Urothelium cell line (cell line): Measurements from ENCODE around the gene ADAMTS16.
A peak's percentile ranks its signal among the peaks of the same experiment; 100 is the strongest.

Experiments used
- DNase-seq: peaks from one replicate; pipeline ENCODE4 v3.0.0; 2011; ENCODE audit warnings: low spot score, mixed read lengths
- FAIRE-seq: peaks from 2 replicates; lab custom pipeline; 2011; peaks lifted over from hg19 to GRCh38; lab: Jason Lieb, UNC

The ADAMTS16 gene

GRCh38 chr5:5140479-5141338 is 579 bp downstream of the ADAMTS16 start:
- FAIRE-seq, result no peak
- DNase-seq, result peak; percentile 21

DNA sequence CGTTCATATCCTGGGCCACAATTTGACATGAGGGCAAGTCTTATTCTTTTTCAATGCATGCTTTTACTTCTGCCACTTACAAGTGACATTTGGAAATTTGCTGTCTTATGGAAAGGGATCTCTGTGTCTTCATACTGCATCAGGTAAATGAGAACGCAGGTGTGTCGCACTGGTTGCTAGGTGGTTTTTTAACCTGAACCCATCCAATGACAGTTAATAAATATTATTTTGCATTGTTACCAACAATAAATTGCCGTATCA is 1.1 kb downstream of the ADAMTS16 start:
- DNase-seq, result no peak
- FAIRE-seq, result no peak

DNA sequence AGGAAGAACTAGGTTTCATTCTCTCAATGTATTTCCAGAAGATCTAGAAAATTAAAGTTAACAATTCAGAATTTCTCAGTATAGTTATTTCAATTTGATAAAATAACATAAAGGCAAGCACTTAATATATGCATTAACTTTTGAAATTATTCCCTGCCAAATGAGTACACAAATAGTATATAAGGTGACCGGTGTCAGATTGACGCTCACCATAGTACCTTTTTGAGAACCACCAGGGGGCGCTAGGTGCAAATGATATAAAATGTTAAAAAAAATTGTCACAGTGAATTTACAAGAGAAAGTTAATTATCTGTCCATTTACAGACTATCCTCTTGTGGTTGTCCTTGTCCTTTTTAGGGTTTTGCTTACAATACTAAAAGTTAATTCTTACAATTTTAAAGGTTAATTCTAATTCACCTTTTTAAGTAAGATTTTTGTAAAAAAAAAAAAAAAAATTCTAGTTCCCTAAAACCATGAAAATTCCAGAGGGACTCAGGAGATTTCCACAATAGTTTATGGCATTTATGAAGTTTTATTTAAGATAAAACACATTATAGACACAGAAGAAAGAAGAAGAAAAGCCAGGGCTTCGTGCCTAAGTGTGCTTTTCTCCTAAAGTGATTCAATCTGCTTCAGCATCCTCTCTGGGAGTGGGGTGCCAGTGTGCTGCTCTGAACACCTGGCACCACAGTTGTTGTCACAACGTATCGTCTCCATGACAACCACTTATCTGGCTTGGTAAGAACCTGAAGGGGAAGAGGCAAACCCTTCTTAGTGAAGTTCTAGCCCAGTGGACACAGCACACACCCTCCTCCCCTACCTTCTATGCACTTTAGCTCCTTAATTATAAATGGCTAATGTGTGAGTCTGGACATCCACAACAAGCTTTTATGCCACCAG is 1.7 kb downstream of the ADAMTS16 start:
- DNase-seq (peak; percentile 33), FAIRE-seq (no peak)

DNA sequence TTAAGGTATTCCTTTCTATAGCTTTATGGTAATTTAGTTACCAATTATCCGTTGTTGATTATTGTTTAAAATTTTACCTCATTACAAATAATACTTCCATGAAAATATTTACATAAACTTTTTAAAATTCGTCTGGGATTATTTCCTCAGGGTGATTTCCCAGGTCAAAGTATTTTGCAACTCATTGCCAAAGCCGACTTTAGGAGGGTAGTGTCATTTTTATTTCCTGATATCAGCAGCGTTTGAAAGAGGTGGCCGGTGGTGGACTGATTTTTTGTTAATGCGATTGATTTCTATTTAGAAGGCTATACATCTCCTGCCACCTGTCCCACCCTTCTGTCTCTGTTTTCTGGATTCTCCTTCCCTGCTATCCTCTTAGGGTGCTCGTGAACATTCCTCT is 4.3 kb downstream of the ADAMTS16 start:
- no peak for DNase-seq
- FAIRE-seq, result no peak

DNA sequence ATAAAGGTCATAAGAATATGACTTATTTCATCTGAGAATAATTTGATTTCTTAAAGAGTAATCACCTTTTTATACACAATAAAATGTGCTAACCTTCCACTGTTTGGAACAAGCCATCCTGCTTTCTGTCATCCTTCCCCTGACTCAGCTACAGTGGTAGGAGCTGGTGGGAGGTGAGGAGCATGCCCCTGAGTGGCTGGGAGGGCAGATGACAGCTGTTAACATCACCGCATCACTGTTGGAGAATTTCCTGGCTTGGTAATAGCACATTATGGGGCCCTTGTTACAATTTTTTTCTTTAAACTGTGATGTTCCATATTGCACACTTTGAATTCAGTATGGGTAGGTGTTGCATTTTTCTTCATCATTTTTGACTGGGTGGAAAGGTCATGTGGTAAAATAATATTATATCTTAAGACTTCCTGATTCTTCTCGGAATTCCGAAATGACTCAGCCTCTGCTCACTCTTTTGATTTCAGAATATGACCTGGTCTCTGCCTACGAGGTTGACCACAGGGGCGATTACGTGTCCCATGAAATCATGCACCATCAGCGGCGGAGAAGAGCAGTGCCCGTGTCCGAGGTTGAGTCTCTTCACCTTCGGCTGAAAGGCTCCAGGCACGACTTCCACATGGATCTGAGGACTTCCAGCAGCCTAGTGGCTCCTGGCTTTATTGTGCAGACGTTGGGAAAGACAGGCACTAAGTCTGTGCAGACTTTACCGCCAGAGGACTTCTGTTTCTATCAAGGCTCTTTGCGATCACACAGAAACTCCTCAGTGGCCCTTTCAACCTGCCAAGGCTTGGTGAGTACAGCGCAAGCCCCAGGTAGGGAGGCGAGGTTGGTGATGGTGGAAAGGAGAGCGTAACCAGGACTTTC is 5.8 kb downstream of the ADAMTS16 start:
- FAIRE-seq (peak; percentile 70), DNase-seq (peak; percentile 79)

DNA sequence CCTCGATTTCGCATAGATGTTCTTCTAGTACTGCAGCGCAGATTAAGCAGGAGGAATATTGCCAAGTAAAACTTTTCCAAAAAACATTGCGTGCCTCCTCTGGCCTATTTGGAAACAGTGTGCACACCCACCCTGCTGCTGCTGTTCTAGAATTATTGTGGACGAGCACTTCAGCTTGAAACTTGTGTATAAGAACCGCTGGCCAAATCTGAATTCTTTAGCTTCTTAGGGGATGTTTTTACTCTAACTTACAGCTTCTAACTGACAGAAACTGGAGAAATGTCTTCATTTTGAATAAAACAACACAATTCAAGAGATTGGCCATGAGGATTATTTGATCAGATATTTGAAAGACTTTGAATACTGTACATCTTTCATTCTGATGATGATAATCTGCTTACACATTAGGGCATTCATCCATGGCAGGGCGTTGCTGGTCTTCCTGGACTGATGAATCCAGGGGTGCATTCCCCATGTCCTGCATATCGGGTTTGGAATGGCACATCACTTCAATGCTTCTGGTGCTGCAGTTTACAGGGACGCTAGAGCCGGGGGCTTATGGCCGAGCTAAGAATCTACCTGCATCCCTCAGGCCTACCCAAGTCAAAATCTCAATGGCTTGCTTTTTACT is 6.5 kb downstream of the ADAMTS16 start:
- FAIRE-seq (peak; percentile 75), DNase-seq (no peak)

DNA sequence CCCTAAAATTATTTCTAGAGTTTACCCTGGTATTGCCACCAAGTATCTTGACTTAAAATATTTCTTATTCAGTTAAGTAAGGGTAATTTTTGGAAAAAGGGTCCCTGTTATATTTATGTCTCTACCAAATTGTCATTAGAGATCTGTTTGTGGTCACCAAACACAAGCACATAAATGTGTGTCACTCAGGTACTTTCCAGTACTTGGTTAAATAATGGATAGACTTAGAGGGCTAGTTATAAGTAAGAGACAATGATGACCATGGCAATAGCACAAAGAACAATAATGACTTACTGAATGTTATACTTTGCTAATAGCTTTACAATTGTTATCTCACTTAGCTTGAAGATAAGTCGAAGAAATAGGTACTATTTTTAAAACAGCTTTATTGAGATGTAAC is 9.0 kb downstream of the ADAMTS16 start:
- no peak for FAIRE-seq

DNA sequence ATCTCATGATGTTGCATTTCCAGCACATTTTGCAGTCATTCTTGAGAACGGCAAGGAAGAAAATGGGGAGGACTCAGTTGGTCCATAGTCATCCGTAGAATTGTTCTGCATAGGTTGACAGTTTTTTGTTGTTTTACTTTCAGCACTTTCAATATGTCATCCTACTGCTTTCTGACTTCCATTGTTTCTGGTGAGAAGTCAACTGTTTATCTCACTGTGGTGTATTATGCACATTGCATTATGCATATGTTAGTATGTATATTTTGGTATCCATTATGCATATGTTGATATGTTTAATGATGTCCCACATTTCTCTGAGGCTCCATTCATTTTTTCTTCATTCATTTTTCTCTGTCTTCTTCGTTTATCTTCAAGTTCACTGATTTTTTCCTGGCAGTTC is 10.5 kb downstream of the ADAMTS16 start:
- FAIRE-seq (peak; percentile 79), DNase-seq (no peak)

More for the DNA sequence above, 9.0 kb downstream of the ADAMTS16 start:
- no peak for DNase-seq

DNA sequence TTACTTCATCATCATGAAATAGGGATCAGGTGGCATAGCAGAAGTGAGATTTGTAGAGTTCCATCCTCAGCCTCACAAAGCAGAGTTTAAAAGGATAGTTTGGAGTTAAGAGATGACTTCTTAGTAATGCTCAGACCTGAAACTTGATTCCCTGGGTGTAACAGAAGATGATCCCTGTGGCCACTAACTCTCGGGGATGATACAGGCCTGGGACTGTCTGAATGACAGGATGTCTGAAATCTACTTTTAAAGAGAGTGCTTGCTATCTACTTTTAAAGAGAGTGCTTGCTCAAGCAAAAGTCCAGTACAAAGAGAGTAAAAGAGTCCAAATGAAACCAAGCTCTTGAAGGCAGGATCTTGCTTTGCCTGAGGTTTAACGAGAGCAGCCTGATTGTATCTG is 14.6 kb downstream of the ADAMTS16 start:
- no peak for DNase-seq
- FAIRE-seq, result no peak

DNA sequence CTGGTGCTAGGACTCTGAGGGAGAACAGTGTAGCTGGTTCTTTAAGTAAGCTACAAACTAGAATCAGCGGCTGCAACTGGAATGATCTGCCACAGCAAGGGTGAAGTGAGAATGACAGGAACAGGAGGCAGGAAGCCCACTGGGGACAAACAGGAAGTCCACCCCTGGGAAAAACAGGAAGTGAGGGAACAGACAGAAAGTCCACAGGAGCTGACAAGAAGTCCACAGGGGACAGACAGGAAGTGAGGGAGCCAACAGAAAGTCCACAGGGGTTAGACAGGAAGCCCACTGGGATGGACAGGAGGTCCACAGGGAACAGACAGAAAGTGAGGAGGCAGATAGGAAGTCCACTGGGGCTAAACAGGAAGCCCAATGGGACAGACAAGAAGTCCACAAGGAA is 15.5 kb downstream of the ADAMTS16 start:
- DNase-seq, result no peak
- FAIRE-seq, result no peak

DNA sequence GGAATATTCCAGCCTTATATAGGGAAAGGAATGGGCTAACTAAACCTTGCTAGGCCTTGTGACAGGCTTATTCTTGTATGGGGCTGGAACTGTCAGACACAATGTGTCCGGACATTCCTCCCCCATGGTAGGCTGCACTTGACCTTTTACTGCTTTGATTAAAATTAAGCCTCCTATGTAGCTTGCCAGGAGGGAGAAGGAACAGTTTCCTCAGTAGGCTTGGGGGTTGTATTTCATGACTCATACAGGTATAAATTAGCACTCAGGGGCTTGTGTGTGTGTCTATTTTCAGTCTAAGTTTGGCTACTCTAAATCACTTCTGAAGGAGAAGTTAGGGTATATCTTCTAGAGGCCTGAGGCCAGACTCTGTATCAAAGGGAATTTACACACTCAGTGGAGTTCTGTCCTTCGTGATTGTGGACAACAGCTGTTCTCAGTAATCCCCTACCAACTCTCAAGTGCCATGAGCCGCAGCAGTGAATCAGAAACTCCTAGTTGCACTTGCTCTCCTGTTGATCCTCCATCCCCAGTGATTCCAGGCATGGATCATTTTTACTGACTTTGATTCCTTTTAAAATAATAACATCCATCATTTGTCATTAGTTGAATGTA is 16.4 kb downstream of the ADAMTS16 start:
- FAIRE-seq, result no peak
- DNase-seq, result no peak

DNA sequence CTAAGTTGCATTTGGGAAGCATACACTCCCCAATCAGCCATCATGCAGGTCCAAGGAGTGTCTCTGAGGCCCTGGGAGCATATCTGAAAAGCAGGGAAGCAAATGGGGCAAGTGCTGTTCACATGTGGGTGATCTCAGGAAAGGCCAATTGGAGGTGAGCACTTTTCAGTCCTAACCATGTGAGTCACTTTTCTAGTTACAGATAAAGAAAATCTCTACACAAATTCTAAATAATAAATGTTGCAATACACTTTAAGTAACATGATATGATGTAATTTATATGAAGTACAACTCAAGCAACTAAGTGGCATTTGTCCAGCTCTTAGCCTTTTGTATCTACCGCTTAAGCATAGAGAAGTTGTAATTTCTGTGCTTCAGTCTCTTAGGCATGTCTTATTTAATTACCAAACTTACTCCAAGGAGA is 18.4 kb downstream of the ADAMTS16 start:
- DNase-seq (no peak), FAIRE-seq (no peak)

DNA sequence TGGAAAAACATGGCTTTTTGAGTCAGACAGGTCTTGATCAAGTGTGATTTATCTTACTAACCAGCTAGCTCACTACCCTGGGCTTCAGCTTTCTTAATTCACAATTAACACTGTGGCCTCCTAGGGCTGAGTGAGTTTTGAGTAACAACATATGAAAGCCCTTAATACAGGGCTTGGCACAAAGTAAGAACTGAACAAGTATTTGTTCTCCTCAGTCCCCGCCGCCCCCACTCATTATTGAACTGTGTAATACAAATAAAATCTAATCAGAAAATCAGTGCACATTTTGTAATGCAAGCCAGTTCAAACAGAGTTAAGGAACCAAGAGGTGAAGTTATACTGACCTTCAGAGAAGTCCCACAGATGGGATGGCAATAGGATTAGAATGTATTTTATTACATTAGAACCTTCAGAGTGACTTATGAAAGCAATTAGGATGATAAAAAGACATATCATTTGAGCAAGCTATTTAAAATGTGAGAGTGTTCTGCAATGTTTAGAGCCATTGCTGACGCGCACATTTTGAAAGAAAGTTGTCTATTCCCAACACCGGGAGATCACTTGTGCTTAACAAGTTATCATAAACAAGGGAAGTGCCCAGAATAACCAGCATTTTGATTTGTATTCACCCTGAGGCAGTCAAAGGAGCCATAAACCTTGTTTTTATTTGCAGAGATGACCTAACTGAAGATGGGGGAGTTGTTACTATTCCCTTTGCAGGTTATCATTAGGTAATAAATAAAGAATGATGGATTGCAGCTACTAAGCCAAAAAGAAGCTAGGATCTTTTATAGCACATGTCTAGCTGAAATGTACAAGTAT is 19.4 kb downstream of the ADAMTS16 start:
- DNase-seq (no peak), FAIRE-seq (no peak)

- DNase-seq, result no peak
- peak; percentile 20 for FAIRE-seq
These were observed 24.0 kb downstream of the ADAMTS16 start for GRCh38 chr5:5164163-5164562.

DNA sequence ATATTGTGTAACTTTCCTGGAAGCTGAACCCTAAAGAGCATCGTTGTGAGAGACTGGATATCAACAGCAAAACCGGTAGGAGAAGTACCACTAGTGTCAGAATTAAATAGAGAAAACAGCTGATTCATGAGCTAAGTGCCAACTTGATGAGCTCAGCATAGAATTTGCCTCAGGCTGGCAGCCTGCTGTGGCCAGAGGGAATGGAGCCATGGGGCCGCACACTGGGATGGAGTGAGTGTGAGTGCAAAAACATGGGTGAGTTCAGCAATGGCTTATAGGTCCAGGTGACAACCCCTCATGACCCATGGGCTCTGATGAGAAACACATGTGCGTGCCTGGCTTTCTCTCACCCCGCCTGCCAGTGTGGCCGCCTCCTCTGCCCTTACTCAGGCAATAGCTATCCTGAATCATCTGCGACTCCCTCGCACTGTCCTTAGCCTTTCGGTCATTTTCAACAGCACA is 25.4 kb downstream of the ADAMTS16 start:
- FAIRE-seq (no peak), DNase-seq (no peak)

GRCh38 chr5:5169466-5169865 is 29.3 kb downstream of the ADAMTS16 start:
- DNase-seq, result no peak
- FAIRE-seq, result no peak

DNA sequence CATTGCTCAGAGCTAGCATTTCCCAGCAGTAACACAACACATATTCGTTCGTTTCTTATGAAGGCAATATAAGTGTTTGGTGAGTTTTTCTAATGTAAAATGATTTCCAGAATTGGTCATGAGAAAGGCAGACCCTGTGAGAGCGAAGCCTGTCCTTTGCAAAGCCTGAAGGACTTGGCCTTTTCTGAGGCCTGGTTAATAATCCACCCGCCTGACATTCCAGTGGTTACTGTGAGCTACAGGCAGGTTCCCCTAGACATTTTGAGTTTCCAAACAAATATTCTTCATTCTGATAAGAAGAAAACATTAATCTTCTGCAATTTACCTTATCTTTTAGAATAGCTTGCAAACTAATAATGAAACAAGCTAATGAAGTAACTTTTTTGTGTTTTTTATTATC is 38.0 kb downstream of the ADAMTS16 start:
- DNase-seq (no peak), FAIRE-seq (no peak)

DNA sequence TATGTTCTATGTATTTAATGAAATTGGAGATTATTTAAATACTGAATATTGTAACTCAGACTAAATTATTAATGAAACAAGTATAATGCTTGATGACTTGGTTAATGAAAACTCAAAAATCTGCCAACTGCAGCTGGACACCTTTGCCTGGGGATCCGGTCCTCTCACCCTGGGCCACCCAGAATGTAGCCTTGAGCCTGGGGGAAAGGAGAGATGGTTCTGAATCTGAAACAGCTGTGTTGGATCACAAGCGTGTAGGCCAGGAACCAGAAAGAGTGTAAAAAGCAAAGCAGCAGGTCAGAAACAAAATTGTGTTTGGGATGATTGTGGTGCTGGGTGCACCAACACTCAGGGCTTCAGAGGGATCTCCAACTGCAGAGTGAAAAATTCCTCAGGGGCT is 38.5 kb downstream of the ADAMTS16 start:
- DNase-seq (no peak), FAIRE-seq (no peak)

- FAIRE-seq (no peak), DNase-seq (no peak)
These were observed 38.9 kb downstream of the ADAMTS16 start for GRCh38 chr5:5179079-5179478.
